NCI-H1417 treated with DMSO at 0.1 percent for 48 hours (cell line): Measurements from ENCODE around the gene GTF3C1.

Source experiments
- DNase-seq: peaks from one replicate; lab custom pipeline; 2025; lab: John Stamatoyannopoulos, UW

The GTF3C1 gene

DNA sequence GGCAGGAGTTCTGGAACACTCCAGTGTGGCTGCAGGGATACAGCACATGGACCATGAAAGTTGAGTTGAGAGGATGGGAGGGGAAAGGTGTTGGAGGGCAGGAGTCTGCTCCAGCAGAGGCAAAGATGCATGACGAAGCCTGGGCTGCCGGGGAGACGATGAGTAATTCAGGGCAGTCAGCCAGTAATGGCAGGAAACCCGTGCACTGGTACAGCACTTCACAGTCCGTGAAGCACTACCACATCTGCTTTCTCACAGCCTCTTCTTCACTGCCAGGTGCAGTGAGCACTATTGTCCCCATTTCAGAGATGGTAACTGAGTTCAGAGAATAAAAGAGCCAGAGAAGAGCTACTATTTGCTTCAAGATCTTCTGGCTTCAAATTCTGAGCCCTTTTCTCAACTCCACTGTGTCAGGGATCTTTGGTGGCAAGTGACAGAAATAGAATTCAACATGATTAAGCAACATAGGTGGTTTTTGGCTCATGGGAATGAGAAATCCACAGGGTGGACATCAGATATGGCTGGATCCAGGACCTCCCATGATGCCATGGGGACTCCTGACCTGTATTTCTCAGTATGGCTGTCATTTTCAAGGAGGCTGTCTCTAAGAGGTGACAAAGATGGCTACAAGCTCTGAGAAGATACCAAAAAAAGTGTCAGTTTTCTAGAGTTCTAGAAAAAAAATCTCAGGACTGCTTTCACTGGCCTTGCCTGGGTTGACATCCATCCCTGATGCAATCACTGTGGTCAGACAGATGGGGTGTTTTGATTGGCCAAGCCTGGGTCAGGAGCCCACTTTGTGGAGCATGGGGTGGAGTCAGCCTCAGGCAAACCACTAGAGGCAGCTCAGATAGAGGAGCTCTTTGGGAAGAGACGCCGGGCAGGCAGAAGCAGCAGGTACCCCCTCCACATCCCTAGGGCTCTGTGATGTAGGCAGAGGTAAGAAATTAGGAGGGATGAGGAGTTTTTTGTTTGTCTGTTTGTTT lies 123.0 kb downstream of the GTF3C1 start:
- DNase-seq, result no peak

- DNase-seq, result no peak
Observed at GRCh38 chr16:27425961-27426360, 123.8 kb downstream of the GTF3C1 start.

DNA sequence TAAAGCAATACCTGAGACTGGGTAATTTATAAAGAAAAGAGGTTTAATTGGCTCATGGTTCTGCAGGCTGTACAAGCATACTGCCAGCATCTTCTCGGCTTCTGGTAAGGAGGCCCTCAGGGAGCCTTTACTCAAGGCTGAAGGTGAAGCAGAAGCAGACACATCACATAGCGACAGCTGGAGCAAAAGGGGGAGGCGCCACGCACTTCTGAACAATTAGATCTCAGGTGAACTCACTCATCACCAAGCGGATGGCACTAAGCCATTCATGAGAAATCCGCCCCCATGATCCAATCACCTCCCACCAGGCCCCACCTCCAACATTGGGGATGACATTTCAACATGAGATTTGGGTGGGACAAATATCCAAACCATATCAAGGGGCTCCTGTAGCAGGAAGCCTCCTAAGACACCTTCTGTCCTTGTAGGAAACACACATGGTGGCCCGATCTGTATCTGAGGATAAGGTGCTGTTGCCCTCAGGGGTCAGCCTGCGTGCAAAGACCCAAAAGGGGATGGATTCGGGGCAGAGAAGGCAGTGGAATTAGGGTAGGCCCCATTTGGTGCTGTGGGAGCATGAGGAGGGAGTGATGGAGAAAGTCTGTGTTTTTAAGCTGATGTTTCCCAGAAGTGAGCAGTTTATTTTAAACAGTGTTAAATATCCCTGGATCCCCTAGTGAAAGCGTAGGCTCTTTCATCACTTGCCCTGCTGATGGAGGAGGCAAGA lies 124.8 kb downstream of the GTF3C1 start:
- no peak for DNase-seq

DNA sequence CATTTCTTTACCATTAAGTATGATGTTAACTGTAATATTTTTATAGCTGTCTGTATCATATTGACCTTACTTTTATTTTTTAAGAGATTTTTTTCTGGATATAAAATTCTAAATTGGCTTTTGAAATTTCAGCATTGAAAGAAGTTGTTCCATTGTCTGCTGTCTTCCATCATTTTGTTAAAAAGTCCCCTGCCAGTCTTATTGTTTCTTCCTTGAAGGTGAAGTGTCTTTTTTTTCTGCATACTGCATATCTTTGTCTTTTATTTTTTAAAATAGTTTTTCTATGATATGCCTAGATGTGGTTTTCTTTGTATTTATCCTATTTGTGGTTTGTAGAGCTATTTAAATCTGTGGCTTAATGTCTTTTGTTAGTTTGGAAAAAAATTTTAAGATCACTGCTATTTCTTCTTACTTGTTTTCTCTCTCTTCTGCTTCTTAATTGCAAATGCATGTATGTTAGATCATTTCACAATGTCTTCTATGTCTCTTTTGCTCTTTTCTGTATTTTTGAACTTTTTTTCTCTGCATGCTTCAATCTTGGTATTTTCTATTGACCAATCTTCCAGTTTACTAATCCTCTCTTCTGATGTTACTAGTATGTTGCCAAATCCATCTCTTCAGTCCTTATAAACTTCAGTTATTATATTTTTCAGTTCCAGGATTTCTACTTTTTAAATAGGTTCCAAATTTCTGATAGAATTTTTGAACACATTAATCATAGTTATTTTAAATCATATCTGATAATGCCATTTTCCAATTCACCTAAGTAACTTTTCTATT lies 127.6 kb downstream of the GTF3C1 start:
- DNase-seq, result no peak

GRCh38 chr16:27417047-27417671 lies 132.6 kb downstream of the GTF3C1 start:
- DNase-seq, result no peak

DNA sequence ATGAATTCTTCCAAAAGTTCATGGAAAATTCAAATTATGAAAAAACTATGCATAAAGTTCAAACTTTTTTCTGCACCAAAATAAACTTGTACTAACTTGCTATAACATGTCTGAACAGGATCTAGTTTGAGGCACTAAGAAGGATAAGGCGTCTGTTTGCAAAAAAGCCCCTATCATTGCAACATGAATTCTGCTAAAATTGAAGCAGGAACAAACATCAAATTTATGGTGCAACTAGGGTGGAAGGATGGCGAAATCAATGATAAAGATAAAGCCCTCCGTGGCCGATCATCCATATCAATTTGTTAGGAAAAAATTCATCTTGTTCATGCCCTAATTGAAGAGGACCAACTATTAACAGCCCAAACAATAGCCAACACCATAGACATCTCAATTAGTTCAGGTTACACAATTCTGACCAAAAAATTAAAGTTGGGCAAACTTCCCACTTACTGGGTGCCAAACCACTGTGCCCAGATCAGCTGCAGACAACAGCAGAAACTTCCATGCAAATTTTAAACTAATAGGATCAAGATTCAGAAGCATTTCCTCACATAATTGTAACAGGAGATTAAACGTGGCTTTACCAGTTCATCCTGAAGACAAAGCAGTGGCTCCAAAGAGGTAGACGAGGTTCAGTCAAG lies 134.8 kb downstream of the GTF3C1 start:
- DNase-seq, result no peak

GRCh38 chr16:27413956-27414355 lies 135.8 kb downstream of the GTF3C1 start:
- no peak for DNase-seq

- DNase-seq, result no peak
Observed at GRCh38 chr16:27410761-27411160, 139.0 kb downstream of the GTF3C1 start.
